HG02938 (cell line): ENCODE data around the gene KCNK3.

ENCODE experiments used
- ATAC-seq: cut with Tn5 transposase; IDR thresholded peaks from one replicate; pipeline ENCODE4 v1.9.1; 2021; ENCODE audit warnings: mild to moderate bottlenecking, moderate library complexity; ENCODE audit not compliant: unreplicated experiment

Gene KCNK3

GRCh38 chr2:26687801-26688200, 4.7 kb upstream of the KCNK3 start:
- ATAC-seq: no peak

DNA sequence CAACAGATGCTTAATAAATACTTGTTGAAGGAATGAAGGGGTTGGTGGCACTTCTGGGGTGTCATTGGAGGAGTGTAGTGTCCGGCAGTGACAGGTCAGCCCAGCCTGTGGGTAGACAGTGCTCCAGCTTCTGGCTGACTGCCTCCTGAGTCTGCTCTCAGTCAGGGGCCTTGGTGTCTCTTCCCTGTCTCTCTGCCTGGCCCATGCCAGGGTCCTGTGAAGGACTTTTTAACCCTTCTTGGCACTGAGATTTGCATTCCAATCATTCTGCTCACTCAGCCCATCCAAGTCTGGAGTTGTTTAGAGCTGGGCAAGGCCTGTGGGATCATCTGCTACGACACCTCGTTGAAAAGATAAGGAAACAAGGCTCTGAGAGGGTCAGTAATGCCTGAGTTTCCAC, 1.4 kb upstream of the KCNK3 start:
- no peak for ATAC-seq

GRCh38 chr2:26691881-26692278, 642 bp upstream of the KCNK3 start:
- ATAC-seq: no peak

DNA sequence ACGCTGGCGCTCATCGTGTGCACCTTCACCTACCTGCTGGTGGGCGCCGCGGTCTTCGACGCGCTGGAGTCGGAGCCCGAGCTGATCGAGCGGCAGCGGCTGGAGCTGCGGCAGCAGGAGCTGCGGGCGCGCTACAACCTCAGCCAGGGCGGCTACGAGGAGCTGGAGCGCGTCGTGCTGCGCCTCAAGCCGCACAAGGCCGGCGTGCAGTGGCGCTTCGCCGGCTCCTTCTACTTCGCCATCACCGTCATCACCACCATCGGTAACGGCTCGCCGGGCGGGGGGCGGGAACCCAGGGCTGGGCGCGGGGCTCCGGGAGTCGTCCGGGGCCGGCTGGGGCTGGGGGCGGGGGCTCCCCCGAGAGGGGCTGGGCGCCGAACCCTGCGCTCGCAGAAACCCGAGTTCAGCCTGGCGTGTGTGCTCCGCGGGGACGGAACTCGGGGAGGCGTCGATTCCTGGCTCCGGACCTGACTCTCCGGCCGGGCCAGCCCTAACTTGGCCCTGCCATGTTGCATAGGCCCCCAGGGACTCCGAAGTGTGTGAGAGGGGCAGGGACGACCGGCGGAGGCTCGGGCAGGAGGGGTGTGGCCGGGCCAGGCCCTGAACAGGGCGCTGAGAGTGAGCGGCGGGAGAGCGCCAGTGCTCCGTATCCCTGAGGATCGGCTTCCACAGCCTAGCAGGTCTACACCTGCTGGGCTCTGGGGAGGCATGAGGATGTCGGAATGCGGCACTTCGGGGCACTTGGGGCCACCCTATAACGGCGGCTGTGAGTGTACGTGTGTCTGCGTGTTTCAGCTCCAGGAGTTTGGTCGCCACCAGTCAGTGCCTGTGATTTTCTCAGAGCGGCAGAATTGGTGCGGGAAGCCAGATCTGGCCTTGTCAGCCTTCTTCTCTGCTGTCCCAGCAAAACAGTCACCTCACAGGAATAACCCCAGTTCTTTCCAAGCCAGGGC, 651 bp downstream of the KCNK3 start:
- no peak for ATAC-seq

DNA sequence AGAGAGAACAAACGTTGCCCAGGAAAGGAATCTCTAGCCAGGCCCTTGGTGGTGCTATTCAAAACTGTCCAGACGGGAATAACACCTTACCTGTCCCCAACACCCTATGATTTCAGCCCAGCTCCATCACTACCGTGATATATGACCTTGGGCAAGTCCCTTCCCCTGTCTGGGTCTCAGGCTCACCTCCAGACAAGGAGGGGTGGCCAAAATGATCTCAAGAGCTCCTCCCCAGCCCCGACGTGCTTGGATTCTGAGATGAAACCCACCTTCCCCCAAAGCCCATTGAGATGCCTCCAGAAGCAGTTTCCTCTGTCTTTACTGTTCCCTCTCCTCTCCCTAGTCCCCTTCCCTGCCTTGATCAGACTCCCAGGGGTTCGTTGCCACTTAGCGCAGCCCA, 1.5 kb downstream of the KCNK3 start:
- no peak for ATAC-seq

DNA sequence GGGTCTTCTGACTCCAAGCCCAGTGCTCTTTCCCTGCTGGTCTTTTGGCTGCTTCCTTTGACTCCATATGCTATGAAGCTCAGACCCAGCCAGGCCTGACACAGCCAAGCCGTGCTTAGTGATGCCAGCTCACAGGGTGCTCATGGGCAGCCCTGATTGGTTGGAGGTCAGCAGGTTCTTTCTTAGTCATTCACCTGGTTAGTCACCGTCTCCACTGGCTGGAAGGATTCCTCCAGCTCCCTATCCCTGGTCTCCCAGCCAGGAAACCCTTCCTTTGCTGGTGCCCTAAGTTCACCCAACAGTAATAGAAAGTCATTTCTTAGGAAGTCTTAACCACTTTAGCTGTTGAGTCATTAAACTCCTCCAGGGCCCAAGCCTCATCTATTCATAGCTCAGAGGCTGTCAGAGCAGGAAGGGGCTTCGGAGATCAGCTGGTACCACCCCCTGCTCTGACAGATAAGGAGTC, 3.9 kb downstream of the KCNK3 start:
- ATAC-seq: no peak

DNA sequence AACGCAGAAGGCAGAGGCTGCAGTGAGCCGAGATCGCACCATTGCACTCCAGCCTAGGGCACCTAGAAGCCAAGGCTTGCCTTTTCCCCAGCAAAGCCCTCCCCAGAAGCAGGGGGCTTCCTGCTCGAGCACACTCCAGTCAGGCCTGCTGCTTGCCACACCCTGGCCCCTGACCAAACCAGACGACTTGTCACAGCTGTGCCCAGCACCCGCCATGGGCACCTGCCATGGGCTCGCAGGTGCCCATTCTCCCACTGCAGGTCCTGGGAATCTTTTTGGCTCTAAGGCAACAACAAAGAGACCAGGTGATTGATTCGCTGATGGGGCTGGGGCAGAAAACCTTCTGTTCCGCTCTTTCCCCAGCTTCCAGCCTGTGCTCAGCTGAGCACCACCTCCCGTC, 4.9 kb downstream of the KCNK3 start:
- ATAC-seq: no peak

DNA sequence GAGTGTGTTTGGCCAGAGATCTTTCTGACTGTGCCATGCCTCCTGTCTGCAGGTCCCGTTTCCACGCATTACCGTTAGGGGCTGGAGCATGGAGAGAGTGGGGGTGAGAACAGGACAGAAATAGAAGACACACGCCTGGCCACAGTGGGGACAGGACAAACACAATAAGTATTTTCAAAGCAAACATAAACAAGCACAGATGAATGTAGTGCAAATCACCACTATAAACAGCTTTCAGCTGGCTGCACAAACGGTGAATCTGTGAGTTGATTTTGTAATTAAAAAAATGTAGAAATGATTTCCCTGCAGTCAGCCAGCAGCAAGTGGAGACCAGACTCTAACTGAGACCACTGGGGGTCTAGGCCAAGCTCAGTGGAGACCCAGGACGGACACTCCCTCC, 6.8 kb downstream of the KCNK3 start:
- no peak for ATAC-seq

- ATAC-seq: no peak
Measured at GRCh38 chr2:26700078-26700477, 7.6 kb downstream of the KCNK3 start.

GRCh38 chr2:26701596-26701995, 9.1 kb downstream of the KCNK3 start:
- ATAC-seq: no peak

DNA sequence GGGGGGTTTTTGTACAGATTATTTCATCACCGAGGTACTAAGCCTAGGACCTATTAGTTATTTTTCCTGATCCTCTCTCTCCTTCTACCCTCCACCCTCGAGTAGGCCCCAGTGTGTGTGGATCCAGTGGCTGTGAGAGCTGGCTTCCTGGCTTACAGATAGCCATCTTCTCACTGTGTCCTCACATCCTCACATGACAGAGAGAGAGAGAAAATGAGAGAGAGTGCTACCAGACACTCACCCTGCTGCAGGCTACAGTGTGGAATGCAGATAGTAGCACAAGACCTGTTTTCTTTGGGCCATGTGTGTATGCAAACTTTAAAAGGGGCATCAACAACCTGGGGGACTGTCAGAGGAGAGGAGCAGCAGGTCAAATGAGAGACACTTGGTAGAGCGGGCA, 9.5 kb downstream of the KCNK3 start:
- no peak for ATAC-seq

- no peak for ATAC-seq
Measured at GRCh38 chr2:26704441-26704977, 12.0 kb downstream of the KCNK3 start.

- no peak for ATAC-seq
Measured at GRCh38 chr2:26705126-26705525, 12.6 kb downstream of the KCNK3 start.

- ATAC-seq: no peak
Measured at GRCh38 chr2:26706093-26706492, 13.6 kb downstream of the KCNK3 start.

DNA sequence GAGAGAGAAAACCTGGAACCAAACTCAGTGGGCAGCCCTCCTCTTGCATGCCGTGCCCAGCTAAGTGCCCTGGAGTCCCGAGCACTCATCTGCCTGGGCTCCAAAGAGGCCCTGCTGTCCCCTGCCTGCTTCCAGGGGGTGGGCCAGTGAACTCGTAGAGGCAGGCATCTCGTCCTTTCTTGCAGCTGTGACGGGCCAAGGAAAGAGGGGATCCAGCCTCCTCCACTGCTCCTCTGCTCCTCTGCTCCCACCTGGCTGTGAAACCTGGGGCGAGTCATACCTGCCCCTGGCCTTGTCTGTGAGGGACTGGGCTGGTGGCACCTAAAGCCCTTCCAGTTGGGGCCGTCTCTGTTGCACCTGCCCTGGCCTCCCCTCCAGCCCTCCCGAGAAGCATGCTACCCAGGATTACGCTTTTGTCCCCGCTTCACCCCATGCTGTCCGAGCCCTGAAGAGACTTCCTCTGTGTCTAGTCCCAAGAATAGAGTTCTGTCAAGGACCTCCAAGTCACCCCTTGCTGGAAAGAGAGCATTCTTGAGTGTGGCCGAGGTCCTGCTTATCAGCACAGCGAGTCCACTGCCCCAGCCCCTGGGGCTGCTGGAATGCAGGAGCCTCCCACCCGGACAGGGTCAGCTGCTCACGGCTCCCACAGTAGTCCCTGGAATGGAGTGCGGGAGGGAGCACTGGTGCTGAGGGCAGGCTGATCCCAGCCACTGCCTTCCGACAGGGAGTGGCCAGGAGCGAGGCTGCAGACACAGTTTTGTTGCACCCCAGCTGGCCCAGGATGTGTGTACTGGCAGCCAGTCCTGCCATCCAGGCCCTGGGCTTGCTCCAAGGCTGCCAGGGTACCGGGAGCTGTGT, 14.3 kb downstream of the KCNK3 start:
- ATAC-seq: no peak

GRCh38 chr2:26707747-26708146, 15.2 kb downstream of the KCNK3 start:
- ATAC-seq: no peak

DNA sequence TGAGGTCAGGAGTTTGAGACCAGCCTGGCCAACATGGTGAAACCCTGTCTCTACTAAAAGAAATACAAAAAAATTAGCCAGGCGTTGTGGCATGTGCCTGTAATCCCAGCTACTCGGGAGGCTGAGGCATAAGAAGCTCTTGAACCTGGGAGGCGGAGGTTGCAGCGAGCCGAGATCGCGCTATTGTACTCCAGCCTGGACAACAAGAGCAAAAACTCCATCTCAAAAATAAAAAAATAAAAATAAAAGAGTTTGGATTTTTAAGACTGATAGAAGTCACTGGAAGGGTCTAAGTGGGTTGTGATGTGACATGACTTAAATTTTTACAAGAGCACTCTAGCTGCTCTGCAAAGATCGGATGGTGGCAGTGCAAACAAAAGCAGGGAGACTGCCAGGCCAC, 15.9 kb downstream of the KCNK3 start:
- ATAC-seq: no peak

- ATAC-seq: no peak
Measured at GRCh38 chr2:26709323-26710110, 17.0 kb downstream of the KCNK3 start.

GRCh38 chr2:26710145-26710544, 17.6 kb downstream of the KCNK3 start:
- ATAC-seq: no peak

GRCh38 chr2:26710743-26711456, 18.4 kb downstream of the KCNK3 start:
- no peak for ATAC-seq
